LoVo (cell line): ENCODE results near the gene HLA-G.
"Not testable (repeated sequence)": the region's sequence is repeated elsewhere in the genome, so short reads cannot be mapped to it uniquely, and the experiment has no call there.

Experiments used
- DNase-seq: peaks from one replicate; pipeline ENCODE4 v3.0.0-alpha.2; 2016; ENCODE audit warnings: low spot score

HLA-G gene

GRCh38 chr6:29870104-29870503 is 42.5 kb downstream of the HLA-G start:
- no peak for DNase-seq

GRCh38 chr6:29872791-29873190 is 45.2 kb downstream of the HLA-G start:
- no peak for DNase-seq

GRCh38 chr6:29875257-29875656 is 47.6 kb downstream of the HLA-G start:
- DNase-seq = no peak

DNA sequence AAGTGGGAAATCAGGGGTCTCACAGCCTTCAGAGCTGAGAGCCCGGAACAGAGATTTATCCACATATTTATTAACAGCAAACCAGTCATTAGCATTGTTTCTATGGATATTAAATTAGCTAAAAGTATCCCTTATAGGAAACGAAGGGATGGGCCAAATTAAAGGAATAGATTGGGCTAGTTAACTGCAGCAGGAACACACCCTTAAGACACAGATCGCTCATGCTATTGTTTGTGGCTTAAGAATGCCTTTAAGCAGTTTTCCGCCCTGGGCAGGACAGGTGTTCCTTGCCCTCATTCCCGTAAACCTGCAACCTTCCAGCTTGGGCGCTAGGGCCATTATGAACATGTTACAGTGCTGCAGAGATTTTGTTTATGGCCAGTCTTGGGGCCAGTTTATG is 48.1 kb downstream of the HLA-G start:
- DNase-seq = not testable (repeated sequence)
